ENCODE data around the gene NKRF.
"Not testable (repeated sequence)": the region's sequence is repeated elsewhere in the genome, so short reads cannot be mapped to it uniquely, and the experiment has no call there.

NKRF gene

GRCh38 chrX:119647089-119647488, 40.9 kb upstream of the NKRF start:
- no peaks in the 10 kb centered on the region for H3K27me3 ChIP-seq
- H3K4me1 ChIP-seq: no peaks in the 10 kb centered on the region
- H3K4me3 ChIP-seq (ENCODE audit: low read depth, low read length): no peak overlapping the region
- no peak for DNase-seq
- peaks cover 29% of the 10 kb centered on the region for H3K36me3 ChIP-seq
- H3K9me3 ChIP-seq: no peaks in the 10 kb centered on the region
- no peak for TF ChIP-seq CTCF (IDR thresholded peaks at IDR 0.05; ENCODE audit: low read depth, low read length)

- DNase-seq: no peak
- no peaks in the 10 kb centered on the region for H3K4me1 ChIP-seq
- H3K27me3 ChIP-seq: no peaks in the 10 kb centered on the region
- no peak for TF ChIP-seq CTCF (IDR thresholded peaks at IDR 0.05; ENCODE audit: low read depth, low read length)
- H3K4me3 ChIP-seq (ENCODE audit: low read depth, low read length): no peak overlapping the region
- no peaks in the 10 kb centered on the region for H3K9me3 ChIP-seq
- peaks cover 26% of the 10 kb centered on the region for H3K36me3 ChIP-seq
These were observed 40.3 kb upstream of the NKRF start for GRCh38 chrX:119646515-119646914.

- TF ChIP-seq CTCF (IDR thresholded peaks at IDR 0.05; ENCODE audit: low read depth, low read length): no peak
These were observed 37.5 kb upstream of the NKRF start for GRCh38 chrX:119643696-119644095.

GRCh38 chrX:119640731-119641170, 34.5 kb upstream of the NKRF start:
- H3K4me3 ChIP-seq (ENCODE audit: low read depth, low read length): no peak overlapping the region
- H3K9me3 ChIP-seq: no peaks in the 10 kb centered on the region
- no peaks in the 10 kb centered on the region for H3K27me3 ChIP-seq
- peaks cover 25% of the 10 kb centered on the region for H3K36me3 ChIP-seq
- no peaks in the 10 kb centered on the region for H3K4me1 ChIP-seq
- TF ChIP-seq CTCF (IDR thresholded peaks at IDR 0.05; ENCODE audit: low read depth, low read length): no peak
- DNase-seq: no peak

More at GRCh38 chrX:119643696-119644095, 37.5 kb upstream of the NKRF start:
- no peaks in the 10 kb centered on the region for H3K27me3 ChIP-seq
- no peaks in the 10 kb centered on the region for H3K4me1 ChIP-seq
- no peak overlapping the region for H3K4me3 ChIP-seq (ENCODE audit: low read depth, low read length)
- peaks cover 21% of the 10 kb centered on the region for H3K36me3 ChIP-seq
- DNase-seq: no peak
- H3K9me3 ChIP-seq: no peaks in the 10 kb centered on the region

GRCh38 chrX:119638725-119639471, 32.7 kb upstream of the NKRF start:
- DNase-seq: no peak
- Histone ChIP-seq H3K27me3 (no peaks in the 10 kb centered on the region), H3K9me3 (no peaks in the 10 kb centered on the region), H3K4me3 (ENCODE audit: low read depth, low read length) (no peak overlapping the region), H3K36me3 (peaks cover 25% of the 10 kb centered on the region), H3K4me1 (no peaks in the 10 kb centered on the region)
- no peak for TF ChIP-seq CTCF (IDR thresholded peaks at IDR 0.05; ENCODE audit: low read depth, low read length)

- DNase-seq; H3K4me3 ChIP-seq (ENCODE audit: low read depth, low read length); H3K4me1 ChIP-seq; H3K9me3 ChIP-seq; H3K27me3 ChIP-seq: not testable (repeated sequence)
- peaks cover 39% of the 10 kb centered on the region for H3K36me3 ChIP-seq
These were observed 31.2 kb upstream of the NKRF start for GRCh38 chrX:119637421-119637820.

Data from BE2C (cell line).